HG03066 (cell line): ENCODE data around the gene ZBED4.
A peak's percentile ranks its signal among the peaks of the same experiment; 100 is the strongest.

Experiments
- ATAC-seq: cut with Tn5 transposase; IDR thresholded peaks from one replicate; pipeline ENCODE4 v1.9.1; 2021; ENCODE audit warnings: low read depth; ENCODE audit not compliant: unreplicated experiment

ZBED4 gene

DNA sequence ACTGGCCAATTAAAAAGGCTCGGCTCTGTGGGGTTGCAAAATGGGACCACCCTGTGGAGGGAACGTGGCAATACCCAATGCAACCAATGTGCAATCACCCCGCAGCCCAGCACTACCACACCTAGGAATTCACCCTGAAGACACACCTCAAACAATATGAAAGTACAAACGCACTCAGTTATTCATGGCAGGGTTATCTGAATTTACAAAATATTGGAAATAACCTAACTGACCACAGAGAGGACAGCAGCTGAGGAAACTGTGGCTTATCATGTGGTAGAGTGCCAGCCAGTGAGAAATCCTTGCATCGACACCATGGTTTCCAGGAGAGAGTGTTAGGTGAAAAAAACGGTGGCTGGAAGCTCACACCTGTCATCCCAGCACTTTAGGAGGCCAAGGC lies 45.9 kb downstream of the ZBED4 start:
- ATAC-seq: no peak

DNA sequence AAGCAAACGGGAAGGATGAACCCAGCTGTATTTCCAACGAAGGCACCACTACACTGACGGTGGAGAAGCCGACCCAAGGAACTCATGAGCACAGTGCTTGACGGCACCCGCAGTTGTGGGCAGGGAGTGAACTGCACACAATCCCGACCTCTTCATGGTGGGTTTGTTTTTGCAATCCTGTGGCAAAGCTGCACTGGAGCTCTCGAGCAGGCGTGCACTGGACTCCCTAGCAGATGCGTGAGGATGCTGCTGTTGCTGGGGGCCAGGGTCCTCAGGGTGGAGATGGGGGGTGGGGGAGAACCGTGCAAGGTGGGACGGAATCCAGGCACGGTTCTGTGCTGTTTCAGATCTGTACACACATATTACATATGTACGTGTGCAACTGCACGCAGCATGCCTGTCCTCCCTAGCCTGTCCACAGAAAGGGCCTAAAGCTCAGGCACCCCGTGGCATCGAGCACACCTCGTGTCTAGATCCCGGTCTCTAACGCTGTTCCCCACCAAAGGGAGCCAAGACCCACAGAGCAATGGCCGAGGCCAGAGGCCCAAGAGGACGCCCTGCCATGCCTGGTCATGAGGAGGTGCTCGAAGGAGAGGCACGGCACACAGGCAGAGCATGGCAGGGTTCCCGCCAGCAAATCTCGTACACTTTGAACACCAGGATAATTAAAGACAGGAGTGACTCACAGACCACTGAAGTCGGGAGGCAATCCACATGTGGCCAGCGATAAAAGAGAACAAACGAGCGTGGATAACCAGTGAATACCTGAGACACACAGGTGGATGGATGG lies 47.0 kb downstream of the ZBED4 start:
- no peak for ATAC-seq

DNA sequence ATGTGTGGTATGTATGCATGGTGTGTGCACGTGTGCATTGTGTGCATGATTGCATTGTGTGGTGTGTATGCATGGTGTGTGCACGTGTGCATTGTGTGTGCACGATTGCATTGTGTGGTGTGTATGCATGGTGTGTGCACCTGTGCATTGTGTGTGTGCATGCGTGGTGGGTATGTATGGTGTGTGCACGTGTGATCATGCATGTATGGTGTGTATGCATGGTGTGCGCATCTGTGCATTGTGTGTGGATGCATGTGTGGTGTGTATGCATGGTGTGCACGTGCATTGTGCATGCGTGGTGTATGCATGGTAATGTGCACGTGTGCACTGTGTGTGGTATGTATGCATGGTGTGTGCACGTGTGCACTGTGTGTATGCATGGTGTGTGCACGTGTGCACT lies 47.8 kb downstream of the ZBED4 start:
- no peak for ATAC-seq

DNA sequence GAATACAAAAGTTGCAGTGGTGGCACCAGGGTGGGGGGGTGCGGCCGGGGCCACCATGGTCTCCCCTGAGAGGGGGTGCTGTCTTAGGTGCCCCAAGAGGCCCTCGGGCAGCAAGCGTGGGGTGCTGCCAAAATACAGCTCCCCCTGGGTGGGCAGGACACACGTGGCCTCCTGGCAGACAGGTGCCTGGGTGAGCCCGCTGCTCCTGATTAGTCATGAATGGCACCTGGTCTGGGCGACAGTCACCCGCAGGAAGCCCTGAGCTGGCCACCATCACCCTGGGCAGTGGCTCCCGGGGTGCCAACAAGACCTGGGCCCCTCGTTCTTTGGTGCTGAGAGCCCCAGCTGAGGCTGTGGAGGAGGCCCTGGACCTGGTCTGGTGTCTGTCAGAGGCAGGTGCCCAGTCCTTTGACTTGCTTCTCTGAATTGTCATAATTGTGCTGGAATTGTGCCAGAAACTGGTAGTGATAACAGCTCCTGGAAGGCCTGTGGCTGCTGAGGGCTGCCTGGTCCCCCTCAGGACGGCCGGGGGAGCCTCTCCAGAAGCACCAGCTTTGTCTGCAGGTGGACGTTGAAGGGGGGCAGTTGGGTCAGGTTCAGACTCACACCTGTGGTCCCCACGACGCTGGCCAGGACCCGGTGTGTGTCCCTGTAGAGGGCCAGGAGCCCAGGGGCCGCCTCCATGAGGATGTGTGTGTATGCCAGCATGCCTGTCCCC lies 49.8 kb downstream of the ZBED4 start:
- ATAC-seq: no peak

DNA sequence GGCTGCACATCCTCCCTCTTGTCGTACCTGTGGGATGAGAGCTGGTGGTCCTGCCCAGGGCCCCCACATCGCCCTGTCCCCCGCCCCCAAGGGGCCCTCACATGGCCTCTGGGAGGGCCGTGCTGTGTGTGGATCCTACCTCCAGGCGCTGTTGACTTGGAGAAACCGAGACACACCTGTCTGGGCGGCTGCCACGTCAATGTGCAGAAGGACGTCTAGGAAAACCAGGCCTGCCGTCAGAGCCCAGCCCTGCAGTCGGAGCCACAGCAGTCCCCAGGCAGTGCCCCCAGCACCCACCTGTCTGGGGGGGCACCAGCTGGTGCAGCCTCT lies 50.4 kb downstream of the ZBED4 start:
- no peak for ATAC-seq

DNA sequence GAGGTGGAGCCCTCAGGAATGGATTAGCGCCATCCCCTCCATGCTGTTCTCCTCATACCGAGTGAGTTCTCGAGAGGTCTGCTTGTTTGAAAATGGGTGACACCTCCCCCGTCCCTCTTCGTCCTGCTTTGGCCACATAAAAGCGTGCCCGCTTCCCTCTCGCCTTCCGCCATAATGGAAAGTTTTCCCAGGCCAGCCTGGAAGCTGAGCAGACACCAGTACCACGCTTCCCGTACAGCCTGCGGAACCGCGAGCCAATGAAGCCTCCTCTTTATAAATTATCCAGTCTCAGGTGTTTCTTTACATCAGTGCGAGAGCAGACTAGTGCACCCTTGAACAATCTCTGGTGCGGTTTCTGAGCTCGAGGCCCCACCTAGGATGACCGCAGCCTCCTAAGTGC lies 51.8 kb downstream of the ZBED4 start:
- ATAC-seq: no peak

DNA sequence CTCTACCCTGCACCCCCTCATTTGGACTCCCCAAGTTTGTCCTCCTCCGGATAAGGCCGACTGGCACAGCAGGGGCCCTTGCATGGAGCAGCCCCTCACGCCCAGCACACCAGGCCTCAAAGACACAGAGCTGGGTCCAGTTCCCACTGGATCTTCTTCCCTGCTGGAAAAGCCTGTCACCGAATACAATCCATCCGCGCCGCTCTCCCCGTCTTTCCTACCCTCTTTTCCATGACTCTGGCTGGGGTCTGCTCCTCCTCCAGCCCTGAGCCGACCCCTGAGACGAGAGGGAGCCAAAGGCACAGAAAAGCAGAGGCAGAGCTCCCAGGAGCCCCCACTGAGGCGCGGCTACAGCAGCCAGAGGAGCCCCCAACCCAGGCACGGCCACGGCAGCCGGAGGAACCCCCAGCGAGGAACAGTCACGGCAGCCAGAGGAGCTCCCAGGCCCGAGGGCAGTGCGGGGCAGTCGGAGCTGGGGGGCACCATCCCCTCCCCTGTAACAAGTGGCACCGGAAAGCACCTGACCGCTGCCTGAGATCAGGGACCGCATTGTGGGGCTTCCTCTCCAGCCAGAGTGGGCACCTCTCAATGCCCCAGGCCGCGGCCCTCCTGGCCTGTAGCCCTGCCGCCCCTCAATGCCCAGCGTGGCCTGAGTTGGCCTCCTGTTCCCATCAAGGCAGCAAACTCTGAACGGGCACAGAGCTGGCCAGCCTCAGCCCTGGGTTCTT lies 52.6 kb downstream of the ZBED4 start:
- no peak for ATAC-seq

DNA sequence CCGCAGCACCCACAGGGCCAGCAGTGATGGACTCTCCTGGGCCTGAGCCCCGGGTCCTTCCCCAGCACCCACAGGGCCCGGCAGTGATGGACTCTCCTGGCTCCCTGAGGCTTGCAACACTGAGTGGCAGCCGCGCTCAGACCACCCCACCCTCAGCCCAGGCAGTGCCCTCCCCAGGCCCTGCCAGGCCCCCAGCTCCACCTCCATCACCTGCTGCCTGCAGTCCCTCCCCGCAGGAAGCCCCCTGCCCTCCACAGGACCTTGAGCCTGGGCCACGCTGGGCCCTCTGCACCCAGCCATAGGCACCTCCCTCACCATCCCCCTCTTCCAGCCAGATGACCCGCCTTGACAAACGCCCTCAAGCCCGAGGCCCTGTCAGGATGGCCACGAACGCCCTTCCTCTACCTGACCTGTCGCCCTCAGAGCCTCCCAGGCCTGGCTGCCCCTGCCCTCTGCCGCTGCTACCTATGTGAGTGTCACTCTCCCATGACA lies 53.2 kb downstream of the ZBED4 start:
- no peak for ATAC-seq

DNA sequence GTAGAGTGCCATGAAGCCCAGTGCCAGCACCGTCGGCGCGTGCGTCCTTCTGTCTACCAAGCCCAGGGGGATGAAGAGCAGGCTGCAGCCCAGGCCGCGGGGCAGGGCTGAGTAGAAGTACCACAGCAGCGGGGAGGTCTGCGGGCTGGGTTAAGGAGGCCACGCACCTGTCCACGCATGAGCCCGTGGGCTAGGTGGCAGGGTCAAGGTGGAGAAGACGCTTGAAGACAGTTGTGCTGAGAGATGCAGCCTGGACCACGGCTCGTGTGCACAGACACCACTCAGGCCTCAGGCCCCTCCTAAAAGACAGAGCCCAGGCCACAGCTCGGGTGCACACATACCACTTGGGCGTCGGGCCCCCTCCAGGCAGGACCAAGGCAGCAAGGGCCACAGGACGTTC lies 54.2 kb downstream of the ZBED4 start:
- ATAC-seq: no peak

DNA sequence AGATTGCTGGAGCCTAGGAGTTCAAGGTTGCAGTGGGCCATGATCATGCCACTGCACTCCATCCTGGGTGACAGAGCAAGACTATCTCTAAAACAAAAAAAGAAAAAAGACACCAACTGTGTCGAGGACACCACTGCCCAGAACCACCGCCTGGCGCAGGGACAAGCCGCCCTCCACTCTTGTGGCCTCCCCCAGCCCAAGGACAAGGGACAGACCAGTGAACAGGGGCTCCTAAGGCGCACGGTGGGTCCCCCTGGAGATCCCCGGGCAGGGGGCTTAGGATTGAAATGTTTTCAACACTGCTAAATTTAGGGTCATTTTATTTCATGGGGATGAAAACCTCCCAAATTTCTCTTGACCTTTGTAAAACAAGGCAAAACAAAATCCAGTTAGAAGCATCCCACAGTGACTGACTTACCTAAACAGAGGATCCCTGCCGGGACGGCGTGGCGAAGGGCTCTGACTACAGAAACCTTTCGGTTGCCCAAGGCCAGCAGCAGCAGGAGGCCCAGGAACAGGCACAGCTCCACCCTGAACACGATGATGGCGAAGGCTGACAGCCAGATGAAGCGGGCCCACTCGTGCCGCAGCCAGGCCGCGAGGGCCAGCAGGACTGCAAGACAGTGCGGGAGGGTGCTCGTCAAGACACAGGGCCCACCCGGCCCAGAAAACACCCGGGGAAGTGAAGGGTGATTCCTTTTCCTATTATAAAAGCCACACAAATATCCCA lies 56.0 kb downstream of the ZBED4 start:
- ATAC-seq: no peak

DNA sequence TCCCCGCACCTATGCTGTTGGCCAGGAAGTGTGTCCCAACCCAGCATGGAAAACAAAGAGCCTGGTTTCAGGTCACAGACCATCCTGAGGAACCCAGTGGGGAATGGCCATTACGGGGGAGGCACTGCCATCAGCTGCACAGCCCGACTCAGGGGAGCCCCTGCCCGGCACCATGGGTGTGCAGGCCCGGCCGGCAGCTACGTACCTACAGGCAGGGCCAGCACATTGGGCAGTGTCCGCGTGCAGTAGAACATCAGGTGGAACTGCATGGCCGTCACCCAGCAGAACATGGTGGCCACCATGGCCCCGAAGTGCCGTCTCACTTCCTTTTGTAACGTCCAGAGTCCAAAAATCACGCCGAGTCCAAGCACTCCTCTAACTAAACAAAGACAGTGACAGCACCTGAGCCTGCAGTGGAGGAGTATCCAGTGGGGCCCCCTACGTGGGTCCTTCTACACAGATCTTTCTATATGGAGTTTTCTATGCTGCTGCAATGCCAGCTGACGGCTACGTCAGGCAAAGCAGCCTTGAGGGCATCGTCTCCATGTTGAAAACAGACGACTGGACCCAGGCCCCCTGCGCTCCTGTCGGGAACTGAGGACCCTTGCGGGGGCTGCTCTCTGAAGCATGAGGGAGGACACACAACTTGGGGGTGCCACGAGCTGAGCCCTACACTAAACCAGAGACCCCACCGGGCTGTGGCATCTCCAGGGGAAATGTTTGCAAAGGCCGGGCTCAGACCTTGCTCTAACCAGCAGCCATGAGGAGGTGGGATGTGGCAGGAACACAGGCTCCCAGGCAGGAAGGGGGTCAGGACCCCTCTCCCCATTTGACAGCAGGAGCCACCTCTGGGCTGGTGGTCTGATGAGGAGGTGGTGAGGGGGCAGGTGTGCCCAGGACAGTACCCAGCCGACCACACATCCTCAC lies 56.8 kb downstream of the ZBED4 start:
- no peak for ATAC-seq

DNA sequence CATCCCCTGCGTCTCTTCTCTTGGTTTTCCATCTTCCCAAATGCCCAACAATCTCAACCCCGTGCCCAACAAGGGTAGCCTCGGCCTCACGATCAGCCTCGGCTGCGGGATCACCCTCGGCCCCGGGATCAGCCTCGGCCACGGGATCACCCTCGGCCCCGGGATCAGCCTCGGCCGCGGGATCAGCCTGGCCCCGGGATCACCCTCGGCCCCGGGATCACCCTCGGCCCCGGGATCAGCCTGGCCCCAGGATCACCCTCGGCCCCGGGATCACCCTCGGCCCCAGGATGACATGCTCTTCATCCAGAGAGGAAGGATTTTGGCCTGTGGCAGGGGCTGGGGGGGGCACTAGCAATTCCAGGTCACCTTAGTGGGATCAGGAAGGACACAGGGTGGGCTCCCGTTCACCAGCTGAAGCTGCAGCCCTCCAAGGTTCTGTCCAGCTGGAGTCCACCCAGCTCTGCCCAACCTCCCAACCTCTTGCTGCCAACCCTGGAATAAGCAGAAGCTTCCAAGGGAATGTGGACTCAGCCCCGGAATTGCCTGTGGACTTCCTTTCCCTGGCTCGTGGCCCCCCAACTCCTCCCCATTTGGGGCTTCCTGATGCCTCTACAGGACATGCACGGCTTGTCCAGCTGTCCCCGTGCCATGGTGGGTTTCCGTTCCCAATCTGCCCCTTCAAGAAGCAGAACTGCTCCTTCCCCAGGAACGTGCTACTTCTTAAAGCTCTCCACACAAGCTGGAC lies 58.4 kb downstream of the ZBED4 start:
- no peak for ATAC-seq

DNA sequence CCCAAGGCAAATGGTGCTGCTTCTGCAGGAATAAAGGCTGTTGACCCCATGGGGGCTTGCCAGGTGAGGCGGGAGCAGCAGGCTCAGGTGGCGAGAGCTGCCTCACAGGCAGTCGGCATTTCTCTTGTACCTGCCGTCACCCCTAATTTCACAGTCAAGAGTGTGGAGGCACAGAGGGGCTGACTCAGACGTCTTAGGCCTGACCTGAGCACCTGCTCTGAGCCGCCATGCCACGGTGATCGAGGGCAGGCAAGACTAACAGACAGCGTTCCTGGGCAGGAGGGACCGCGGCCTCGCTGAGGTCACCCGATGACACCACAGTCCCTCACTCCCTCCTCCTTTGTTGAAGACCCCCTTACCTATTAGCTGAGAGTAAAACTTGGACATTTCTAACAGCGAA lies 59.4 kb downstream of the ZBED4 start:
- no peak for ATAC-seq

DNA sequence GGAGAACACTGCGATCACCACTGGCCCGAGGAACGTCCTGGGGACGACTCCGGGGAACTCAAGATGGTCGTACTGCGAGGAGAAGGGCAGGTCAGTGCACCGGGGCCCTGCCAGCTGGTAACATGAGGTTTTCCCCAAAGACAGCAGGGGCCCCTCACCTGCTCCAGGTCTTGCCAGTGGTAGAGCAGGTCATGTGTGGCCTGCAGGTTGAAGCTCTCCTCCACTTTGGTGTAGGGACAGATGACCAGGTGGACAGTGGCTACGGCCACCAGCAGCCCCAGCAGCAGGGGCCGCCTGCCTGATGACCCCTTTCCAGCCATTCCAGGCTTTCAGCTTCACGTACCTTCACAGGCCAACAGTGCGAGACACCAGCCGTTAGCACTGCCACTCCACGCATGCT lies 59.8 kb downstream of the ZBED4 start:
- ATAC-seq: no peak

DNA sequence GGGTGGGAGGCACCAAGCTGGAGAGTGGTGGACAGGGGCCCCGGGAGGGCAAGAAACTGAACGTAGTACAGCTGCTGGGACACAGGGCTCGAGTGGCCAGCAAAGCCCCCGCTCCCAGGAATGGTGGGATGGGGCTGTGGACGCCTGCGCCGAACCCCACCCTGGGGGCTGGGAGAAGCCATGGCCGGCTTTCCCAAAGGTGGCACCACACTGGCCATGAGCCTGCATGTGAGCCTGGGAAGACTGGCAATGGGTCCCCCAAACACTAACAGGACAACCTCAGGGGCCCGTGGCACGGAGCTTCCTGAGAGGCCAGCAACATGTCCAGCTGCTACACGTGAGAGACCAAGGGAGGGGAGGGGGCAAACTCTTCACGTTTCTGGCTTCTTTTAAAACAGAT lies 60.6 kb downstream of the ZBED4 start:
- ATAC-seq: no peak

DNA sequence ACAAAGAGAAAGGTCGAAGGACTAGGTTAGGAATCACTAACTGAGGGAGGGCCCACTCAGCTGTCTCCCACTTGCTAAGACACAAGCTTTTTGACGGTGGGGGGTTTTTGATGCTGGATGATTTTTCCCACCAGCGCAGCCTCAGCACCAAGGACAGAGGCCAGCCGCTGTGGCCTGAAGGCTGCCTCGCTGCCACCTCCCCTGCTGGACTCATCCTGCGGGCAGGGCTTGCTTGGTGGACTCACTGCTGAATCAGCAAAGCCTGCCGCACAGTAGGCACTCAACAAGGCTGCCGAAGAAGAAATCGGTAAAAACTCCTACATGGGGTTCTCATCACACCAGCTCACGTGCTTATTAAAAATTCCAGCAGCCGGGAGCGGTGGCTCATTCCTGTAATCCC lies 62.0 kb downstream of the ZBED4 start:
- no peak for ATAC-seq

DNA sequence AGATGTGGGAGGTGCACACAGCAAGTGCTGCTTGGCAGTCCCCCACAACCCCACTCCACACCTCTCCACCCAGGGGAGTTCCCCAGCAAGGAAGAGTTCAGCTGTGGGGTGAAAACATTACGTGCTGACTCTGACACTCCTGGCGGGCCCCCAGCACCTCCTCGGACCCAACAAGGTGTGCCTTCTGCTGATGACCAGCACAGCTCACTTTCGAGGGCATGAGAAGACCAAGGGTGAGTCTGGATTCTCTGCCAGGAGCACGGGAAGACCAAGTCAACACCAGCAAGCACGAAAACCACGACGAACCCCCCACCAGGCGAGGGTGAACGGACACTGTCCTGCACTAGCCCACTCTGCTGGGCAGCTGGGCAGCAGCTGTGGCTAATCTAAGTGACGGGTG lies 63.2 kb downstream of the ZBED4 start:
- ATAC-seq: no peak

DNA sequence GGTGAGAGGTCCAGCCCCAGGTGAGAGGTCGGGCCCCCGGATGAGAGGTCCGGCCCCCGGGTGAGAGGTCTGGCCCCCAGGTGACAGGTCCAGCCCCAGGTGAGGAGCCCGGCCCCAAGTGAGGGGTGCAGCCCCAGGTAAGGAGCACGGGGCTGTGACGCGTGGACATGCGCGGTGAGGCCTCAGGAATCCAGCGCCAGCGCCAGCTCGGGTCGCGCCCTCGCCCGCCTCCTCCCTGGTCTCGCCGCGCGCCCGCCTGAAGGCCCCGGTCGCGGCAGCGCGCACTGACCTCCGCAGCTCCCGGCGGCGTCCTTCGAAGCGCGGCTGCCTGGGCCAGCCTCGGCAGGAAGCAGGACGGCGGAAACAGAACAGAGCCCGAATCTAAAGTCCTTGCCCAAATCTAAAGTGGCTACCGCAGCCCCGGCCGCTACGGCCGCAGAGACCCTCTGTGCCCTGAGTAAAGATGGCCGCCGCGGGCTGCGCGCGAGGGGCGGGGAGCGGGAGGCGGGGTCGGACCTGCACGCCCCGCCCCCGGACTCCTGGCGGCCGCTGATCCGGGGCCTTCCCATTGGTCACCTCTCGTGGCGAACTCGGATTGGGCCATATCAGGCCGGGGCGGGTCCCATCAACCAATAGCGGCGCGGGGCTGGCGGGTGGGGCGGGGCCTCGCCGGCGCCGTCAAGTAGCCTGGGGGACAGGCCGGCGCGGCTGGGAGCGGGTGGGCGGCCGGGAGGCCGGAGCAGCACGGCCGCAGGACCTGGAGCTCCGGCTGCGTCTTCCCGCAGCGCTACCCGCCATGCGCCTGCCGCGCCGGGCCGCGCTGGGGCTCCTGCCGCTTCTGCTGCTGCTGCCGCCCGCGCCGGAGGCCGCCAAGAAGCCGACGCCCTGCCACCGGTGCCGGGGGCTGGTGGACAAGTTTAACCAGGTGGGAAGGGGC lies 64.6 kb downstream of the ZBED4 start, which contains the start of the genes ALG12 and CRELD2:
TSS of gene ALG12 (minus strand) at position 465 of the 937 bp plus-strand sequence. CDS start 4,673 bp downstream, outside the sequence.
TSS of gene CRELD2 (plus strand) at position 661 of the 937 bp plus-strand sequence. CDS start at position 797, 136 bp downstream.
- peak; percentile 83 for ATAC-seq
